ENCODE results near the gene HYAL3.

DNA sequence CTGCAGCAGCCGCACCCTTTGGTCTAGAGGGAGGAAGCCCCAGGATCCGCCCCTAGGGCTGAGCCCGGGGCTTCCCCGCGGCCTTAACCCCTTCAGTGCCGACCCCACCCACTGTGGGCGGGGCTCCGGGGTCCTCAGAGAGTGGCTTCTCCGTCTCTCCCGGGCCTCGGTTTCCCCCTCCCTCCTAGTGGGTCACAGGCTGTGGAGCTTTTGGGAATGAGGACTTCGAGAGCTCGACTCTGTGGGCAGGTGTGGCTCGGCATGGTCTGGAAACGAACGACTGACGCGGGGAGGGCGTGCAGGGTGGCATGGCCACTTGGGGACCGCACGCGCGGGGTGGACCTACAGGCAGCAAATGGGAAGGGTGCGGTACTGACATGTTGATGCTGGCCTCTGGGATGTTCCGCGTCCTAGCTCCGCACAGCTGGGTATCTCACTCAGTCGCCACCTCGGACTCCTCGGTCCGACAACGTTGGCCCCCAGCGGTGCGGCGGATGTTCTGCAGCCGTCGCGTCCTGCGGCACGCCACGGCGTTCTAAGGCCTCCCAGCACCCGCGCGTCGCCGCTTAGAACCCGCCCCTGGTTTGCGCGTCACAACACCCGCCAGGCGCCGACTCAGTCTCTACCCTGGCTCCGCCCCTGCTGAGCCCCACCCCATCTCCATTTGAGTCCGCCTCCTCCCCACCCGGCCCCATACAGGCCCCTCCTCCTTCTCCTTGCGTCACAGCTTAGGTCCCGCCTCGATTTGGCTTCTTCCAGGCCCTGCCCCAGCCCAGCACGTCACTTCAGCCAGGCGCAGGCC is at the start of gene HYAL3, which contains the start of gene NAA80:
- TF ChIP-seq RAD21 (IDR thresholded peaks at IDR 0.05 in 1 of 2, conservative IDR thresholded peaks at IDR 0.05 in 1 of 2; ENCODE audit: low read depth in 2 of 2, low read length in 2 of 2) (no peak), EZH2 (IDR thresholded peaks at IDR 0.05; ENCODE audit: low read depth, low read length, severe bottlenecking) (no peak), POLR2A (IDR thresholded peaks at IDR 0.05; ENCODE audit: control extremely low read depth in 1 of 2, low read depth in 2 of 2, low read length in 2 of 2) (peak in 1 of 2 experiments; percentile 66; a peak in 1 of 3 replicates), RFX5 (IDR thresholded peaks at IDR 0.05; ENCODE audit: borderline replicate concordance, low read depth, low read length) (no peak), JUN (IDR thresholded peaks at IDR 0.05; ENCODE audit: low read depth, low read length) (no peak), CBX8 (IDR thresholded peaks at IDR 0.05; ENCODE audit: borderline replicate concordance, low read depth, low read length) (no peak), SIN3A (conservative IDR thresholded peaks at IDR 0.05 in 1 of 2, IDR thresholded peaks at IDR 0.05 in 1 of 2; ENCODE audit: low read depth in 1 of 2, low read length in 2 of 2) (peak in 1 of 2 experiments; percentile 89; a peak in 2 of 4 replicates), TBP (IDR thresholded peaks at IDR 0.05; ENCODE audit: low read depth, low read length) (peak; percentile 7; the same call in 1 of the 2 replicates), CHD2 (IDR thresholded peaks at IDR 0.05; ENCODE audit: low read length) (no peak), HDAC2 (IDR thresholded peaks at IDR 0.05; ENCODE audit: borderline replicate concordance in 1 of 2, low read depth in 2 of 2, low read length in 2 of 2) (peak; percentile 91 to 95; a peak in 2 of 4 replicates), POLR2AphosphoS5 (IDR thresholded peaks at IDR 0.05; ENCODE audit: low read depth, low read length) (peak; percentile 53; the same call in 1 of the 2 replicates)
- TF ChIP-seq, protein P1, sequence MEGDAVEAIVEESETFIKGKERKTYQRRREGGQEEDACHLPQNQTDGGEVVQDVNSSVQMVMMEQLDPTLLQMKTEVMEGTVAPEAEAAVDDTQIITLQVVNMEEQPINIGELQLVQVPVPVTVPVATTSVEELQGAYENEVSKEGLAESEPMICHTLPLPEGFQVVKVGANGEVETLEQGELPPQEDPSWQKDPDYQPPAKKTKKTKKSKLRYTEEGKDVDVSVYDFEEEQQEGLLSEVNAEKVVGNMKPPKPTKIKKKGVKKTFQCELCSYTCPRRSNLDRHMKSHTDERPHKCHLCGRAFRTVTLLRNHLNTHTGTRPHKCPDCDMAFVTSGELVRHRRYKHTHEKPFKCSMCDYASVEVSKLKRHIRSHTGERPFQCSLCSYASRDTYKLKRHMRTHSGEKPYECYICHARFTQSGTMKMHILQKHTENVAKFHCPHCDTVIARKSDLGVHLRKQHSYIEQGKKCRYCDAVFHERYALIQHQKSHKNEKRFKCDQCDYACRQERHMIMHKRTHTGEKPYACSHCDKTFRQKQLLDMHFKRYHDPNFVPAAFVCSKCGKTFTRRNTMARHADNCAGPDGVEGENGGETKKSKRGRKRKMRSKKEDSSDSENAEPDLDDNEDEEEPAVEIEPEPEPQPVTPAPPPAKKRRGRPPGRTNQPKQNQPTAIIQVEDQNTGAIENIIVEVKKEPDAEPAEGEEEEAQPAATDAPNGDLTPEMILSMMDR (IDR thresholded peaks at IDR 0.05; ENCODE audit: control extremely low read depth in 1 of 3, insufficient read depth in 1 of 3, low read depth in 1 of 3, low read length in 3 of 3): peak in 1 of 3 experiments; percentile 8; a peak in 1 of 4 replicates
- TF ChIP-seq, protein P2, sequence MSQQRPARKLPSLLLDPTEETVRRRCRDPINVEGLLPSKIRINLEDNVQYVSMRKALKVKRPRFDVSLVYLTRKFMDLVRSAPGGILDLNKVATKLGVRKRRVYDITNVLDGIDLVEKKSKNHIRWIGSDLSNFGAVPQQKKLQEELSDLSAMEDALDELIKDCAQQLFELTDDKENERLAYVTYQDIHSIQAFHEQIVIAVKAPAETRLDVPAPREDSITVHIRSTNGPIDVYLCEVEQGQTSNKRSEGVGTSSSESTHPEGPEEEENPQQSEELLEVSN (IDR thresholded peaks at IDR 0.05): no peak; the same call in 1 of the 2 replicates

Measured in H1 (cell line).